HG02943 (cell line): ENCODE results near the gene PCDHGB5.
"Not testable (repeated sequence)": the region's sequence is repeated elsewhere in the genome, so short reads cannot be mapped to it uniquely, and the experiment has no call there.

Experiments
- ATAC-seq: cut with Tn5 transposase; IDR thresholded peaks from one replicate; pipeline ENCODE4 v1.9.1; 2021; ENCODE audit warnings: mild to moderate bottlenecking, low read depth, moderate library complexity; ENCODE audit not compliant: unreplicated experiment

The PCDHGB5 gene

GRCh38 chr5:141375444-141376155, 22.1 kb upstream of the PCDHGB5 start:
- ATAC-seq: not testable (repeated sequence)

- no peak for ATAC-seq
Measured at GRCh38 chr5:141382469-141383294, 15.1 kb upstream of the PCDHGB5 start, which contains the start of gene PCDHGA7. Gene PCDHGA7, plus strand, starts transcription at chr5:141382742. Its CDS starts 158 bp downstream, at chr5:141382900.

GRCh38 chr5:141383345-141383744, 14.4 kb upstream of the PCDHGB5 start:
- no peak for ATAC-seq

DNA sequence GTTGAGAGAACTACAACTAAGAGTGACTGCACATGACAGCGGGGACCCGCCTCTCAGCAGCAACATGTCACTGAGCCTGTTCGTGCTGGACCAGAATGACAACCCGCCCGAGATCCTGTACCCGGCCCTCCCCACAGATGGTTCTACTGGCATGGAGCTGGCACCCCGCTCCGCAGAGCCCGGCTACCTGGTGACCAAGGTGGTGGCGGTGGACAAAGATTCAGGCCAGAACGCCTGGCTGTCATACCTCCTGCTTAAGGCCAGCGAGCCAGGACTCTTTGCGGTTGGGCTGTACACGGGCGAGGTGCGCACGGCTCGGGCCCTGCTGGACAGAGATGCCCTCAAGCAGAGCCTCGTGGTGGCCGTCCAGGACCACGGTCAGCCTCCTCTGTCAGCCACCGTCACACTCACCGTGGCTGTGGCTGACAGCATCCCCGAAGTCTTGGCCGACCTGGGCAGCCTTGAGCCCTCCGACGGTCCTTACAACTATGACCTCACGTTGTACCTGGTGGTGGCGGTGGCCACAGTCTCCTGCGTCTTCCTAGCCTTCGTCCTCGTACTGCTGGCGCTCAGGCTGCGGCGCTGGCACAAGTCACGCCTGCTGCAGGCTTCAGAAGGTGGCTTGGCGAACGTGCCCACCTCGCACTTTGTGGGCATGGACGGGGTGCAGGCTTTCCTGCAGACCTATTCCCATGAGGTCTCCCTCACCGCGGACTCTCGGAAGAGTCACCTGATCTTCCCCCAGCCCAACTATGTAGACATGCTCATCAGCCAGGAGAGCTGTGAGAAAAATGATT, 13.1 kb upstream of the PCDHGB5 start:
- no peak for ATAC-seq

GRCh38 chr5:141387557-141388311, 10.0 kb upstream of the PCDHGB5 start, which contains the start of gene PCDHGB4:
Gene PCDHGB4, plus strand, starts transcription at chr5:141387698. Its CDS starts 187 bp downstream, at chr5:141387885.
- ATAC-seq: peak; percentile 94

- no peak for ATAC-seq
Measured at GRCh38 chr5:141388661-141389060, 9.1 kb upstream of the PCDHGB5 start.

DNA sequence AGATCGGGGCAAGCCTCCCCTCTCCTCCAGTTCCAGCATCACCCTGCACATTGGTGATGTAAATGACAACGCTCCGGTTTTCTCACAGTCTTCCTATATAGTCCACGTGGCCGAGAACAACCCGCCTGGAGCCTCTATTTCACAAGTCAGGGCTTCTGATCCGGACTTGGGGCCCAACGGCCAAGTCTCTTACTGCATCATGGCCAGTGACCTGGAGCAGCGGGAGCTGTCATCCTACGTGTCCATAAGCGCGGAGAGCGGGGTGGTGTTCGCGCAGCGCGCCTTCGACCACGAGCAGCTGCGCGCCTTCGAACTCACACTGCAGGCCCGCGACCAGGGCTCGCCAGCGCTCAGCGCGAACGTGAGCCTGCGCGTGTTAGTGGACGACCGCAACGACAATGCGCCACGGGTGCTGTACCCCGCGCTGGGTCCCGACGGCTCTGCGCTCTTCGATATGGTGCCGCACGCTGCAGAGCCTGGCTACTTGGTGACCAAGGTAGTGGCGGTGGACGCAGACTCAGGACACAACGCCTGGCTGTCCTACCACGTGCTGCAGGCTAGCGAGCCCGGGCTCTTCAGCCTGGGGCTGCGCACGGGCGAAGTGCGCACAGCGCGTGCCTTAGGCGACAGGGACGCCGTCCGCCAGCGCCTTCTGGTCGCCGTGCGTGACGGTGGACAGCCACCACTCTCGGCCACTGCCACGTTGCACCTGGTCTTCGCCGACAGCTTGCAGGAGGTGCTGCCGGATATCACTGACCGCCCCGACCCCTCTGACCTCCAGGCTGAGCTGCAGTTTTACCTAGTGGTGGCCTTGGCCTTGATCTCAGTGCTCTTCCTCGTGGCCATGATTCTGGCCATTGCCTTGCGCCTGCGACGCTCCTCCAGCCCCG, 8.3 kb upstream of the PCDHGB5 start:
- ATAC-seq: no peak

DNA sequence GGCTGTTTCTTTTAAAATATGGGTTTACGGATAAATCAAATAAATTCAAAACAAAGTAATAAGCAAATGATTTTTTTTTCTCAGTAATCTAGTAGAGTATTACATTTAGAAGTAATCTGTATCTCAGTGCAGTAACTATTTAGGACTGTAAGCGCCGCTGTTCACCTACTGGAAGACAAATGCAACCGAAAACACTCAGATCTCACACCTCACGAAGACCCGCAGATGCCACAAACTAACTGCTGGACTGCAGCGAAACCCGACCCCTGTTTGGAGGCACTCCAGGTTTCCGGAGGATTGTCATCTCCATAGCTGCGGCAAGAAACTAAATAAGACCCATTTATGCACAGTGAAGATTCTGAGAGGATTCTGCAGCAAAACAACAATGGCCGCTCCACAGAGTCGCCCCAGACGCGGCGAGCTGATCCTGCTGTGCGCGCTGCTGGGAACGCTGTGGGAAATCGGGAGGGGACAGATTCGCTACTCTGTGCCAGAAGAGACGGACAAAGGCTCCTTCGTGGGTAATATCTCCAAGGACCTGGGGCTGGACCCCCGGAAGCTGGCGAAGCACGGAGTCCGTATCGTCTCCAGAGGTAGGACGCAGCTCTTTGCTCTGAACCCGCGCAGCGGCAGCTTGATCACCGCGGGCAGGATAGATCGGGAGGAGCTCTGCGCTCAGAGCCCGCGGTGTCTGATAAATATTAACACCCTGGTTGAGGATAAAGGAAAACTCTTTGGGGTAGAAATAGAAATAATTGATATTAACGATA, 5.1 kb upstream of the PCDHGB5 start, which contains the start of gene PCDHGA8:
Gene PCDHGA8, plus strand, starts transcription at position 205 of the 770 bp plus-strand sequence. Its CDS starts 181 bp downstream, at position 386.
- ATAC-seq: no peak

DNA sequence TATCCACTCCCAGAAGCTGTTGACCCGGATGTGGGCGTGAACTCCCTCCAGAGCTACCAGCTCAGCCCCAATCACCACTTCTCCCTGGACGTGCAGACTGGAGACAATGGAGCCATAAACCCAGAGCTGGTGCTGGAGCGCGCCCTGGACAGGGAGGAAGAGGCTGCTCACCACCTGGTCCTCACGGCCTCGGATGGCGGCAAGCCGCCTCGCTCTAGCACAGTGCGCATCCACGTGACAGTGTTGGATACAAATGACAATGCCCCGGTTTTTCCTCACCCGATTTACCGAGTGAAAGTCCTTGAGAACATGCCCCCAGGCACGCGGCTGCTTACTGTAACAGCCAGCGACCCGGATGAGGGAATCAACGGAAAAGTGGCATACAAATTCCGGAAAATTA, 4.5 kb upstream of the PCDHGB5 start:
- no peak for ATAC-seq

DNA sequence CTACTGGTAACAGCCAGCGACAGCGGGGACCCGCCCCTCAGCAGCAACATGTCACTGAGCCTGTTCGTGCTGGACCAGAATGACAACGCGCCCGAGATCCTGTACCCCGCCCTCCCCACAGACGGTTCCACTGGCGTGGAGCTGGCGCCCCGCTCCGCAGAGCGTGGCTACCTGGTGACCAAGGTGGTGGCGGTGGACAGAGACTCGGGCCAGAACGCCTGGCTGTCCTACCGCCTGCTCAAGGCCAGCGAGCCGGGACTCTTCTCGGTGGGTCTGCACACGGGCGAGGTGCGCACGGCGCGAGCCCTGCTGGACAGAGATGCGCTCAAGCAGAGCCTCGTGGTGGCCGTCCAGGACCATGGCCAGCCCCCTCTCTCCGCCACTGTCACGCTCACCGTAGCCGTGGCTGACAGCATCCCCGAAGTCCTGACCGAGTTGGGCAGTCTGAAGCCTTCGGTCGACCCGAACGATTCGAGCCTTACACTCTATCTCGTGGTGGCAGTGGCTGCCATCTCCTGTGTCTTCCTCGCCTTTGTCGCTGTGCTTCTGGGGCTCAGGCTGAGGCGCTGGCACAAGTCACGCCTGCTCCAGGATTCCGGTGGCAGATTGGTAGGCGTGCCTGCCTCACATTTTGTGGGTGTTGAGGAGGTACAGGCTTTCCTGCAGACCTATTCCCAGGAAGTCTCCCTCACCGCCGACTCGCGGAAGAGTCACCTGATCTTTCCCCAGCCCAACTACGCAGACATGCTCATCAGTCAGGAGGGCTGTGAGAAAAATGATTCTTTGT, 3.2 kb upstream of the PCDHGB5 start:
- not testable (repeated sequence) for ATAC-seq

DNA sequence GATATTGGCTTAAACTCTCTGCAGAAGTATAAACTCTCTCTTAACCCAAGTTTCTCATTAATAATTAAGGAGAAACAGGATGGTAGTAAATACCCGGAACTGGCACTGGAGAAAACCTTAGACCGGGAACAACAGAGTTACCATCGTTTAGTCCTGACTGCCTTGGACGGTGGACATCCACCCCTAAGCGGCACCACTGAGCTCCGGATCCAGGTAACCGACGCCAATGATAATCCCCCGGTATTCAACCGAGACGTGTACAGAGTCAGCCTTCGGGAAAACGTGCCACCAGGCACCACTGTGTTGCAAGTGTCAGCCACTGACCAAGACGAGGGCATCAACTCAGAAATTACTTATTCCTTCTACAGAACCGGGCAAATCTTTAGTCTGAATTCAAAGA, 861 bp downstream of the PCDHGB5 start:
- no peak for ATAC-seq

- no peak for ATAC-seq
Measured at GRCh38 chr5:141399555-141400258, 2.0 kb downstream of the PCDHGB5 start.

- ATAC-seq: no peak
Measured at GRCh38 chr5:141402553-141403243, 5.0 kb downstream of the PCDHGB5 start, which contains the start of gene PCDHGA9. Gene PCDHGA9, plus strand, starts transcription at chr5:141402778. Its CDS starts 175 bp downstream, at chr5:141402953.

- no peak for ATAC-seq
Measured at GRCh38 chr5:141403387-141403786, 5.6 kb downstream of the PCDHGB5 start.

DNA sequence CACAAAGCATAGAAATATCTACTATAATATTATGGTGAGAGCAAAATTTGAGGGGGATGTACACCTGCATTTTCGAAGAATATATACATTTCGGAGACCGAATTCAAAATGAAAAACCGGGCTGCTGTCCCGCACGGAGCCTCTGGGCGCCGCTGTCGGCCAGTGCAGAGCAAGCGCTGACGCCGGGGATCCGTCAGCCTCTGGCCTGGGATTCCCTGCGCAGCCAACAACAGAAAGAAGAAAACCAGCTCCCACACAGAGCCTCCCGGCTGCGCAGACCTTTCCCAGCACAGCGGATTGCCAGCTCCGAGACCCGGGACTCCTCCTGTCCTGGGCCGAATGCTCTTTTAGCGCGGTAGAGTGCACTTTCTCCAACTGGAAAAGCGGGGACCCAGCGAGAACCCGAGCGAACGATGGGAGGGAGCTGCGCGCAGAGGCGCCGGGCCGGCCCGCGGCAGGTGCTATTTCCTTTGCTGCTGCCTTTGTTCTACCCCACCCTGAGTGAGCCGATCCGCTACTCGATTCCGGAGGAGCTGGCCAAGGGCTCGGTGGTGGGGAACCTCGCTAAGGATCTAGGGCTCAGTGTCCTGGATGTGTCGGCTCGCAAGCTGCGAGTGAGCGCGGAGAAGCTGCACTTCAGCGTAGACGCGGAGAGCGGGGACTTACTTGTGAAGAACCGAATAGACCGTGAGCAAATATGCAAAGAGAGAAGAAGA, 10.2 kb downstream of the PCDHGB5 start, which contains the start of gene PCDHGB6:
Gene PCDHGB6, plus strand, starts transcription at position 232 of the 716 bp plus-strand sequence. Its CDS starts 182 bp downstream, at position 414.
- ATAC-seq: not testable (repeated sequence)
